Effector CD4-positive, alpha-beta T cell (primary cell): ENCODE results near the gene FNDC3B.
A peak's percentile ranks its signal among the peaks of the same experiment; 100 is the strongest.

Experiments
- DNase-seq: peaks from one replicate; pipeline ENCODE4 v3.0.0-alpha.2; 2020

The FNDC3B gene

DNA sequence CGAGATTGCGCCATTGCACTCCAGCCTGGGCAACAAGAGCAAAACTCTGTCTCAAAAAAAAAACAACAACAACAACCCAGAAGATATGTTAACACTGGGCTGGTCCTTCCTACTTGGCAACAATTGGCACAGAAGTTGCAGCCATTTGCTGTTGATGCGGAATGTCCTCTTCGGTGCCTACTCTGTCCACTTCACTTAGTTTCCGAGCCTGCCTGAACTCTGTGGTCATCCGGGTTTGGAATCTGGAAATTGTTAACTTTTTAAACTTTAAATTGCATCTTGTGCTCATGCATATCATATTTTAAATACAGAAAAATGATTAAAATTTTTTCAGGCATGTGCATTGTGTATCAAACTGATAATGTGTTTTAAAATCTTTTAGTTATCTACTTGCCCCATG lies 81.5 kb downstream of the FNDC3B start:
- DNase-seq, result no peak

DNA sequence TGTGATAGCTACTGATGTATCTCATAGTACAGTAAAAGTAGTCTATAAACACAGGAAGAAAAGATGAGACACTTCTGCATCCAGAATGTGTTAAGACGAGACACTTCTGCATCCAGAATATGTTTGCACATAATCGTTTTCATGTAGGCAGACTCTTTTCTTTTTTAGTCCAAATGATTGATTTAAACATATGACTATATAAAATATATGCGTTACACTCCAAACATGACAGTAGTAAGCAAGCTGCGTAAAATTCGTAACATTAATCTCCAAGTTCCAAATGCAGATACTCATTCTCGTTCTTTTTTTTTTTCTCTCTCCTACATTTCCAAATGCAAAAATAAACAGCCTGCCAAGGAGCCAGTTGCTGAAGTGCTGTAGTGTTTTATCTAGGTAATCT lies 82.6 kb downstream of the FNDC3B start:
- no peak for DNase-seq

DNA sequence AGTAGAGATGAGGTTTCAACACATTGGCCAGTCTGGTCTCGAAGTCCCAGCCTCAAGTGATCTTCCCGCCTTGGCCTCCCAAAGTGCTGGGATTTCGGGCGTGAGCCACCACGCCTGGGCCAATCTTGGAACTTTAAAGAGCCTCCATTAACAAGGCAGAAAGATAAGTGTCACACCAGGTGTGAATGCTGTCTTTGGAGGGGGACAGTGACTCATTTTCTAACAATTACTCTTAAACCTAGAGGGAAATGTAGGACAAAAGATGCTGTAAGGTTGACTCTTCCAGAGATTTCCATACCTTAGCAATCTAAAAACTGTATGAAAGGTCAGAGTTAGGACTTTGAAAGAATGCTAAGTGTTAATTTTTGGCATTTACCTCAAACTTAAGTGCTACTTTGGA lies 84.9 kb downstream of the FNDC3B start:
- DNase-seq, result no peak

DNA sequence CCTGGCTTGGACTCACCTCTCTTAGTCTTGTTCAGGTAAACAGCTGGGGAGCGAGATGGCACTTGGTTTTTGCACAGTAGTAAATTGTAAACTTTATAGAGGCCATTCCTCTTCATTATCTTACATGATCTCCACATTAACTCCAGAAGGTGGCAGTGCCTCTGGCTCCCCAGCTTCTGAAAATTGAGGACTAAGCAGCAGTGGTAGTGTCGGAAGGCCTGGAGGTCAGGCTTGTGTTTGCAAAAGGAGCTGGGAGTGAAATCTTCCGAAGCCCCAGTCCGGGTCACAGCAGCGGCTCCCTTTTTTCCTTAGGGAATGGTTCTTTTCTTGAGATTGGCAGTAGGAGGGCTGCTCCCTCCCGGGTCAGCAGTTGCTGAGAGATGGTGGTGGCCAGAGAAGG lies 85.7 kb downstream of the FNDC3B start:
- no peak for DNase-seq

DNA sequence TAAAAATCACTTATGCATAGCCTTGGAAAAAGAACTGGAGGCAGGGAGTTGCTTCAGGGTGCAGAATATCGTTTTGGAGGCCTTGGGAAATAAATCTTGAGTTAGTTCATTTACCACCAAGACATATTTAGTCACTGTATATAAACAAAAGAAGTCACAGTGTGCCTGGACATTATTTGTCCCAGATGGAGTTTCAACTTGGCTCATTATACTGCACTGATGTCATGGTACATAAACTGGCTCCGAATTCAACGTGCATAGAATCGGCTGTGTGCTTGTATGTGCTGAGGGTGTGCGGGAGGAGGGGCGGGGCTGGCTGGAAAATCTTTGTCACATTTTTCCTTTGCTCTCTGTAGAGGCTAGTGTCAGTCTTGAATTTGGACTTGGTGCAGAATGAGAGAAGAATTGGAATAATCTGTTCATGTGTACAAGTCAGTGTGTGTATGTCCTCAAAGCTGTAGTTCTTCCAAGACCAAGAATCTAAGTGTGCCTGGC lies 86.6 kb downstream of the FNDC3B start:
- no peak for DNase-seq

DNA sequence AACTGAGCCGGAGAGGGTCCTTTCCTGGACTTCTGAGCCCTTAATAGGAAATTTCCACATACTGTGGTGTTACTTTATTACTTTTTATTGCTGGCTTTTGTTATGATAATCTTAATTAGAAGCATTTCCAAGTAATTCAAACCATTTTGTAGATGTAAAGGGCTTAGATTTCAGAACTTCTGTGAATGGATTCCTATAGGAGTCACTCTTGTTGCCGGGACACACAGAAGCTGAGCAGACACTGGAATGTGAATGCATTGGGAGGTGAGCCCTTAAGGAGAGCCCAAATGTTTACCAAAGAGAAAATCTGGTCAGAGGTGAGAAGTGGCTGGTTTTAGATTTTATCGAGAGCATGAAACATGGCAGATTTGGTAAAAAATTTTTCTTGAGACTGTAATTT lies 87.4 kb downstream of the FNDC3B start:
- no peak for DNase-seq

DNA sequence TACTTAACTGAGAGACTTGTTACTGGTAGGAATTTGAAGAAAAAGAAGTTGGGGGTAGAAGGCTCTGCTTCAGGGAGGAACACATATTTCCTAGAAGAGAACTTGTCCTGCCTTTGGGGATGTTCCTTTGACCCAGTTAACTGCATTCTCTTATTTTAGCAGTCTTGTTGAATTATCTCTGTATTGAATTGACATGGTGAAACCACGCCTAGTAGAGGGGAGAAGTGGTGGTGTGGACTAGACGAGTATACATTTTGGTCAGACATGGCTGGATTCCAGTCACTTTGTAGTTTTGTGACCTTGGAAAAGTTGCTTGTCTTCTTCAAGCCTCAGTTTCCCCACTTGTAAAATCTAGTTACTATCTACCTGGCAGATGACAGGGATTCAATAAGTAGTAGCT lies 87.8 kb downstream of the FNDC3B start:
- DNase-seq, result no peak

DNA sequence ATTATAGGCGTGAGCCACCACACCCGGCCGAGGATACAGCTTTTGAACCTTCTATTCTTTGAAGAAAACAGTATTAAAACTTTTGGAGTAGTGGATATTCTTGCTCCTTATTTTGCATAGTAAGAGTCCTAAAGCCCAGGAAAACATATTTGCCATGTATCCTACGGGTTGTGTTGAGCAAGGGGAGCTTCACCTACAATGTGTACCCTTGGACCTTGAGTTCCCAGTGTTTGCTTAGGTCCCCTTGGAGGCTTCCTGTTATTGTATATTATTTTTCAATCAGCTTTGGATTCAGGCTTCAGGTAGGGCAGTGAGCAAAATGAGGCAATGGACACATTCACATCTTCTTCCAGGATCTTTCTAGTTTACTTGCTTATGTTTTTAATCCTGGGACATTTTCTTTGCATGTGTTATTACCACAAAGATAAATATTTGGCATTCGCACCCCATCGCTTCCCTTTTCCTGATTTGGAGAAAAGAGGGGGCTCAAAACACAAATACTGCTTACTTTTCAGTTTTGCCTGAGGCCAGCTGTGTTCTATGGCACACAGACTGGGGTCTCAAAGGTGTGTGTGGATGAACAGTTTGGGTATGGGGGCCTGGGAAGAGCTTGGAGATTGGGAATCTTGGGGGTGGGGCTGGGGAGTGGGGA lies 88.7 kb downstream of the FNDC3B start:
- no peak for DNase-seq

DNA sequence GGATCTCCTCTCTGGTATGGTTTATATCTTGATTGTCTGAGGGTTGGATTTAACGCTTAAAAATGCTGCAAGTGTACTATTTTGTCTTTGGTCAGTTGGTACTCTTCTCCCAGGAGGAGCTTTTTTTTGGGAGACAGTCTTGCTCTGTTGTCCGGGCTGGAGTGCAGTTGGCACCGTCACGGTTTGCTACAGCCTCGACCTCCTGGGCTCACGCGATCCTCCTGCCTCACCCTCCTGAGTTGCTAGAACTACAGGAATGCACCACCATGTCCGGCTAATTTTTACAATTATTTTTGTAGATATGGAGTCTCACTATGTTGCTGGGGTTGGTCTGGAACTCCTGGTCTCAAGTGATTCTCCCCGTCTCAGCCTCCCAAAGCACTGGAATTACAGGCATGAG lies 89.5 kb downstream of the FNDC3B start:
- no peak for DNase-seq

DNA sequence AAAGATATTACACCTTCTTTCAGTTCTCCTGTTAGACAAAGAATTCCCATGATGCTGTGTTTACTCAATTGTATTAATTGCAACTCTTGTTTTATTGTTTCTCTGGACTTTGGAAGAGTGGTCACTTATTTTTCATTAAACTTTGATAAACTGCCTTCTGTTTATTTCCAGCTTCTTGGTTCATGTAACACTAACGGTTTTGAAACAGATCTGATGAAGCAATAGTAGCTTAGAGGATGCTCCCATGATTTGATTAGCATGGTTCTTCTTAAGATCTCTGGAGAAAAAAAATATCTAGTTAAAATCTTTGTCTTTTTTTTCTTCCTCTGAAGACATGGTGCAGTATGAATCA lies 90.1 kb downstream of the FNDC3B start:
- no peak for DNase-seq

DNA sequence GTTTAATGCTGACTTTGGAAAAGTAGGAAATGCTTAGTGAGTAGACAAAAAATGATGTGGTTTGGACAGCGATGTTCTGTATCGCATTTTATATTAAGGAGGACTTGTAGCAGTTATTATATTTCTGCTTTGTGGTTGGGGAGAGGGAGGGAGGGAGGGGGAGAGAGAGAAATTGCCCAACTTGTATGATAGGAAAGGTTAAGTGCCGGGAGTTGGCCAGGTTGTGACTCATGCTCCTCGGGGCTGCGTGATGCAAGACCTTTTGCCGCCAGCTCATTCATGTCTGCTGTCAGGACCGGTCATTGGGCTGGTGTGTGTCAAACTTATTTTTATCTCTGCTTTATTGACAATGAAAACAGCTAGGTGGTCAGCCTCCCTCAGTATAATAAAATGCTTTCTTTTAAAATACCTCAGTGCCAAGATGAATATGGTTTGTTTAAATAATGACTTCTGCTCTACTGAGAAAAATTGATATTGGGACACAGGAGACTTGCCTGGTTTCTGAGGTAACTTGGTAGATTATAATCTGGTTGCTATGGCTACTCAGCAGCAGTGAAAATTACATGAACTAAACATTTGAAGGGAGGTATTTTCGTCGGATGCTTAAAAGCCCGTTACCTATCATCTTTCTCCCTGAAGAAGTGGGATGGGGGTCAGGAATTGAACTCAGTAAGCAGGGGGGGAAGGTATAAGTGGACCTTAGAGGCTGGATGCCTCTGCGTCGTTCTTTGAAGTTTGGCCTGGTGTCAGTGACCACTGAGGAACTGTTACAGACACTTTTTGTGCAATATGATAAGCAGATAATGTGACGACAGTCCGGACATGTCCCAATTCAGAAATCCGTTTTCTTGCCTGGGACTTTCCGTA lies 90.7 kb downstream of the FNDC3B start:
- peak; percentile 62 for DNase-seq

DNA sequence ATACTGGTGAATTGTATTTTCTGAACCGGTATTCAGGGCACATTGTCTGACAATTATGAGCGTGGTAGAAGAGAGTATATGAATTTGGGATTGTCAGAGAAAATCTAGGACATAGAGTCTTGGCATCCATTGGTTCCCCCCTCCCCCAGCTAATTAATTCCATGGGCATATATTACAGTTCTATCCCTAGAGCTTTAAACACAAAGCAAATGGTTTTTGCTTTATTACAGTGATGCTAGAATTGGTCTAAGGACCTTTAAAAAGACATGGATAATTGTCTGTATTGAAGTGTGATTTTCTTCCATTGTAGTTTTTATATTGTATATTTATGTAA lies 91.3 kb downstream of the FNDC3B start:
- no peak for DNase-seq

DNA sequence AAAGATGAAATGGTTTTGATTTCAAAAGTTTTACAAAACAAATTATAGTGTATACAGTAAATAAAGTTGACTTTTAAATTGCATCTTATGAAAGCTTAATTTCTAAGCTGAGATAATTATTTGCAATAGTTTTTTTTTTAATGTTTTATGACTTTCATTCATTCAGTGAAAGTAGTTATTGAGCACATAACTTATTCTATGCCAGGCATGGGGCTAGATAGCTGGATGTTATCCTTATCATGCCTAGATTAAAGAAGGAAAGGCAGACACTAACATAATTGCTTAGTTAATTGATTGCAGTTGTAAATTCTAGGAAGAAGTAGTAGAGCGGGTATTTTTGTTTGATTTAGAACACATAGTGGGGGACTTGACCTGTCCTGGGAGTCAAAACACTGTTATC lies 92.4 kb downstream of the FNDC3B start:
- DNase-seq, result no peak

DNA sequence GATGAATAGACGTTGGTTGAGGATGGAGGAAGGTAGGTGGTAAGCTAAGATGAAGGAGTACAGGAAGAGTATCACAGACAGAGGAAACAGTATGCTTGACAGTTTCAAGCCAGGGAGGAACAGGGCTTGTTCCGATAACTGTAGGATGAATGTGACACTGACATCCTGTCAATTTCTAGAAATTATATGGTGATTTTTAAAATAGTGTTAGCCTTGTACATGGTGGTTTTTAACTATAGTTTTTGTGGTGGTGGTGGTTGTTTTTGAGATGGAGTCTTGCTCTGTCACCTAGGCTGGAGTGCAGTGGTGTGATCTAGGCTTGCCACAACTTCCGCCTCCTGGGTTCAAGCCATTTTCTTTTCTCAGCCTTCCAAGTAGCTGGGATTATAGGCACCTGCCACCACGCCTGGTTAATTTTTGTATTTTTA lies 92.8 kb downstream of the FNDC3B start:
- DNase-seq, result no peak

DNA sequence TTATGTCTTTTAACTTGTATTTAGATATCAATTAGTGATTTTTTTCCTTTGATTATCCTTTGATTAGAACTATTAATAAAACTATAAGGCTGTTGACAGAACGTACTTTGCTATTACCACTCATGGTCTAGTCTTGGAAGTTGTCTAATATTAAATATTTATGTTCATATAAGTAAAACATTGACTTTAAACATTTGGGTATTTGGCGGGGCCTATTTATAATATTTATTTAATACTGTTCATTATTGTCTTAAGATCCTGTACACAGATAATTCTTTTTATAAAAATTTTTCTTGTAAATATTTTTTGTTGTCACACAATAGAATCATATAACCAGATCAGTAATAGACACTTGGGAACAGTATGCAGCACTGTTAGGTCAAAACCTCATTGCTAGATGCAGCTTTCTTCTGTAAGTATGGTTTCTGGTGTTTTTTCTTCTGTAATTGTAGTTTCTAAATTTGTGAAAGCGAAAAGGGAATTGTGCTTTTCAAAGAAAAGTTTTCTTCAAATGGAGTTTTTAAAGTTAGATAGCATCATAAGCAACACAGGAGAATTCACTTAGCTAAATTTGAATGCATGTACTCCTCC lies 93.4 kb downstream of the FNDC3B start:
- no peak for DNase-seq

DNA sequence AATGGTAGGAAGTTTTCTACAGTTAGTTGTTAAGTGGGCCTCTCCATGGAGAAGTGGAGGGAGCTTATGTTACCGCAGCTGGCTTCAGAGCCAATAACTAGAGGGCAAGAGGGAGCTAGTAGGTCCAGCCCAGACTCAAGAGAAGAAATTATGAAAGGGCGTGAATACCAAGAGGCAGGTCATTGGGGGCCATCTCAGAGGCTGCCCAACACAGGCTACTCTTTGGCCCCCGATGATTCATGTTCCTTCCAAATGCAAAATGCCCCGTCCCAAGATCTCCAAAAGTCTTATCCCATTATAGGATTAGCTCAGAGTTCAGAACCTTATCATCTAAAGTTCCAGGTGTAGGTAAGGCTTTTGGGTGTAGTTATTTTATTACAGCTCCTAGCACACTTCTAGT lies 94.5 kb downstream of the FNDC3B start:
- no peak for DNase-seq

DNA sequence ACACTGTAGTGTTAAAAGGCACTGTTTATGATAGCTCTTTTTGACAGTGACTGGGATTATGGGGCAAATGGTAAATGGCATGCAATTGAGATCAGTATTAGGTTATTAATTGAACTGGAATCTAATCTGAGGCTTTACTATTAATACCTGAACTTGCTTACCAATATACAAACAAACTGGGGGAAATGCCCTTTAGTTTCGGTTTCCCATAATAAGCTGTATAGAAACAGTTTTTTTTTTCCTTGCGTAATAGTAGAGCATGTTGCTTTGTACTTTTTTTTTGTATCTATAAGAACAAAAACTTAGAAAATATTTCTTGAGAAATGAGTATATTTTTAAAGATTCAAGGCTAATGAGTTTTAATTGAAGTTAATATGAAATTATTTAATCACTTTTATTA lies 95.0 kb downstream of the FNDC3B start:
- DNase-seq, result no peak

DNA sequence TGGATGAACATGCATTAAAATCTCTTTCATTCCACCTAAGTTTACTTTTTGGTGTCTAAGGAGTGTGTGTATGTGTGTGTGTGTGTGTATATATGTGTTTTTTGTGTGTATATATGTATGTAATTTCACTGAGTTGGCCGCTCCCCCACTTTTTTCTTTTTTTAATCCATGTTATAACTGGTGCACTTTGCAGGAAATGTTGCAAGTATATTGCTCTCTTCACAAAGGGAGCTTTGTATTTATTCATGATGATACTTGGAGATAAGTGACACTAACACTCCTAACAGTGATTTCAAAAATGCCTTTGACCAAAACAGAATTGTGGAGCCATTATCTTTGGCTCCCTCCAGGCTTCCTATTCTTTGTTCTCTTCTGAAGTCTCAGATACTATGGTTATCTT lies 95.8 kb downstream of the FNDC3B start:
- DNase-seq, result no peak

DNA sequence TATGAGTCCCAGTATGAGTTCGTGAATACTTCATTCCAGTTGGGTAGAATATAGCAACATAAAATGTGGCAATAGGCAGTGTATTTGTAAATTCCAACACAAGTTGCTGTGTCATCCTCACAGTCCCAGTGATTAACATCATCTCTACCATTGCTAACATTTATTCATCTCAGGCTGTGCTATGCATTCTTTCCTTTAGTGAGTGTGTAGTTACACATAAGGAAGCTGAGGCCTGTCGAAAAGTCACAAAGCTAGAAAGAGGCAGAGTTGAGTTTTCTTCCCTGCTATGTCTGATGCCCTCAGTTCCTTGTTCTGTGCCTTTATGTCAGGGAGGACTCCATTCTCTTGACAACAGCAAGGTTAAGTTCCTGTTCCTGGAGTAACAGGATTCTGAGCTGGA lies 96.4 kb downstream of the FNDC3B start:
- no peak for DNase-seq

DNA sequence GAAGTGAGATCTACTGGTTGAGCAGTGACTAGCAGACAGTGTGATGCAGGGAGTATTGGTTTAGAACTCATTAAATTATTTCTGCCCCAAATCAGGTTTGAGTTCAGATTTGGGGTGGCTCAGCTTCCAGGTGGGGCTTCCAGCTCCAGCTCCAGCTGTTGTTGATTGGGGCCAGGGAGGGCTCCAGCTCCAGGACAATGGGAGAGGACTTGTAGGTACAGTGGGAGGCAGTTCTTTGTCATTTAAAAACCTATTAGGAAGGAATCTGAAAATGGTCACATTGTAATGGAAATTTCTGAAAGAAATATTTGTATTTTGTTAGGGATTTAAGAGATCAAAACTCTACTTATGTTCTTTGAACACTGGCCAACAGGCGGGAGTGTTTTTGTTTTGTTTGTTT lies 97.0 kb downstream of the FNDC3B start:
- no peak for DNase-seq

DNA sequence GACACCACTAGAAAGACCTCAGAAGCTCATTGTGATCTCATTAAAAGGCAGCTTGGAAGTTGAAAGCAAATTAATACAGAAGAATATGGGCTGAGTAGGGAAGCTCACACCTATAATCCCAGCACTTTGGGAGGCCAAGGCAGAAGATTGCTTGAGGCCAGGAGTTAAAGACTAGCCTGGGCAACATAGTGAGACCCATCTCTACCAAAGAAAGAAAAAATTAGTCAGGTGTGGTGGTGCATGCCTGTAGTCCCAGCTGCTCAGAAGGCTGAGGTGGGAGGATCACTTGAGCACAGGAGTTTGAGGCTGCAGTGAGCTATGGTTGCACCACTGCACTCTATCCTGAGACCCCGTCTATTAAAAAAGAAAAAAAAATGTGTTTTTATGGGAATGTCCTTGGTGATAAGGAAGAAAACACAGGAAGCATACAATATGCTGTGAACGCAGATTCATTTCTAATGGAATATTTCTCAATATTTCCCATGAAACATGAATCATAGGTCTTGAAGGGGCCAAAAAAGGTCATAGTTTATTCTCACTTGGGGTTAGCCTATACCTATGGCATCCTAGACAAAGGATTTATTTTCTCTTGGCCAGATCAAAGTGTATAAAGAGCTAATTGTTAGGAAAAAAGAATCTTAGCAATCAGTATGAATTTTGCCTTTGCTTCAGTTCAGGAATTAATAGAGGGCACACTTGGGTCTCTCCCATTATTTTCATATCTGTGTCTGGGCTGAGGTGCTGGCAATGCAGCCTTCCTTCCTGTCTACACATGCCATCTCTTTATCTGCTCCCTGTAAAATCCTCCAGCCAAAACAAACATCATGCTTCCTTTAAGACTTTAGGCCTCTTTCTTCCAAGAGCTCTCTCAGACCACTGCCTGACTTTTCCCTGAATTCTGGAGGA lies 98.2 kb downstream of the FNDC3B start:
- no peak for DNase-seq

DNA sequence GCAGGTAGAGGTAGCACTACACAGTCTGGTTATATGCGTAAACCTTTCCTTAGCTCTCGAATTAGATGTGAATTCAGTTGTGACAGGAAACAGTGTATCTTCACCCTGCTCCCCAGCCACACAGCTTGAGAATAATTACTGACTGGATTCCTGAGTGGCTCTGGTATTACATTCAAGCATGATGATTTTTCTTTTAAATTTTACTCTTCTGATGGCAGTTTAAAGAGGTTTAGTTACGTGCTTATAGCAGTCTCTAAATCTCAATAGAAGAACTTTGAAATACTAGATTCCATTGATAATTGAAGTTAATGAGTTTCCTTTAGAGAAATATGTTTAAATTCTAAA lies 98.8 kb downstream of the FNDC3B start:
- DNase-seq, result no peak

DNA sequence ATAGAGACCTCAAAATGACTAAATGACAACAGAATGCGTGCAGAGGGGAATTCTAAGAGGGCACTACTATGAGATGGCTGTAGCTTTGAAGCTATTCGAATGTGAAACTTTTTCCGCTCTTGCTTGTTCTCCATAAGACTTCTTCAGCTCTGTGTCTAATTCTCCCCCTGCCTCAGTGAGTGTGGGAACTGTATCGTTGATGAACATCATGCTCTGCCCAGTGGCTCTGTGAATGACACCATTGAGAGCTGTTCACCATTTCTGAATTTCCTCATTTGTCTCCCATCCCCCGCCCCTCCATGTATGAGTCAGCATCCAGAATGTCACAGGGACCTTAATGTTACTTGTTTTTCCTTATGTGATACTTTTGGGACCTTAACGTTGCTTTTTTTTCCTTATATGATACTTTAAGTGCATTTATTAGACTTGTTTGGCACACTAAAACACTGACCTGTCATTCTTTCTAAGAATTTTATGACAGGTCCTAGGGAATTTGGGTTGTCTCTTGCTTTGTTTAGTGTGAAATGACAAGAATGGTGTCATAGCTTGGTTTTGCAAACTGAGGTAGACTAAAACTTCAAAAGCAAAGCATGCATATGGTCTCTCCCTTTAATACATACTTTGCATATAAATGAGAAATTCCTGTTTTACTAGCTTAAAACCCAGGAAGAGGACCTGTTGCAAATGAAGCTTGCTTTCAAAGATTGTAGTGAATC lies 99.6 kb downstream of the FNDC3B start:
- DNase-seq, result no peak
